OCI-LY1 (cell line): ENCODE results near the gene CD2.

Experiments
- H2AFZ ChIP-seq: fragments of 200-600 bp; sonication (generic), shearing (Covaris generic); 2 replicates; pipeline ENCODE4 v1.6.0; 2014; ENCODE audit warnings: antibody characterized with exemption, mild to moderate bottlenecking, low read length
- H3F3A ChIP-seq: fragments of 200-600 bp; sonication (generic), shearing (Covaris generic); 2 replicates; pipeline ENCODE4 v1.6.0; 2014; ENCODE audit warnings: mild to moderate bottlenecking, antibody characterized with exemption, low read length, moderate library complexity; ENCODE audit not compliant: insufficient read depth
- H3K27ac ChIP-seq: fragments of 200-600 bp; sonication (generic); 2 replicates; pipeline ENCODE4 v1.5.1; 2014; ENCODE audit warnings: low read length, mixed run types, mild to moderate bottlenecking, low read depth; ENCODE audit not compliant: poor library complexity, severe bottlenecking
- H3K27me3 ChIP-seq: fragments of 200-600 bp; sonication (generic); 2 replicates; pipeline ENCODE4 v1.6.0; 2014; ENCODE audit warnings: antibody characterized with exemption, mild to moderate bottlenecking, low read length, moderate library complexity; ENCODE audit not compliant: insufficient read depth
- H3K36me3 ChIP-seq: fragments of 200-600 bp; sonication (generic); 2 replicates; pipeline ENCODE4 v1.6.1; 2014; ENCODE audit warnings: mild to moderate bottlenecking, antibody characterized with exemption, low read length, moderate library complexity, mixed read lengths; ENCODE audit not compliant: insufficient read depth
- H3K4me1 ChIP-seq: fragments of 200-600 bp; sonication (generic); 2 replicates; pipeline ENCODE4 v1.5.1; 2014; ENCODE audit warnings: mild to moderate bottlenecking, low read length, moderate library complexity; ENCODE audit not compliant: insufficient read depth, severe bottlenecking
- H3K4me2 ChIP-seq: fragments of 200-600 bp; sonication (generic), shearing (Covaris generic); 2 replicates; pipeline ENCODE4 v1.6.1; 2014; ENCODE audit warnings: low read length
- H3K4me3 ChIP-seq: fragments of 200-600 bp; sonication (generic); 2 replicates; pipeline ENCODE4 v1.5.1; 2014; ENCODE audit warnings: low read length, low read depth, mild to moderate bottlenecking, mixed read lengths; ENCODE audit not compliant: poor library complexity, severe bottlenecking
- H3K79me2 ChIP-seq: fragments of 200-600 bp; shearing (Covaris generic); 2 replicates; pipeline ENCODE4 v1.6.1; 2016; ENCODE audit warnings: mixed run types, low read length, mixed read lengths; ENCODE audit not compliant: insufficient read depth
- H3K9ac ChIP-seq: fragments of 200-600 bp; sonication (generic), shearing (Covaris generic); 2 replicates; pipeline ENCODE4 v1.6.1; 2014; ENCODE audit warnings: mild to moderate bottlenecking, low read length, mixed read lengths
- H3K9me2 ChIP-seq: fragments of 200-600 bp; sonication (generic), shearing (Covaris generic); 2 replicates; pipeline ENCODE4 v1.6.1; 2014; ENCODE audit warnings: low read depth, mild to moderate bottlenecking, low read length, mixed read lengths
- H3K9me3 ChIP-seq: fragments of 200-600 bp; shearing (Covaris generic); 2 replicates; pipeline ENCODE4 v1.6.1; 2014; ENCODE audit warnings: low read length, mixed read lengths
- H4K20me1 ChIP-seq: fragments of 200-600 bp; sonication (generic), shearing (Covaris generic); 2 replicates; pipeline ENCODE4 v1.6.0; 2016; ENCODE audit warnings: mild to moderate bottlenecking, low read length; ENCODE audit not compliant: insufficient read depth
- EZH2 ChIP-seq: fragments of 200-600 bp; sonication (generic), shearing (Covaris generic); IDR thresholded peaks from 2 replicates; pipeline ENCODE4 v1.8.0; 2017; ENCODE audit warnings: borderline replicate concordance, mixed run types, mild to moderate bottlenecking, antibody characterized with exemption, low read length, moderate library complexity, mixed read lengths
- TF ChIP-seq, protein P1 (sequence below): fragments of 200-600 bp; sonication (generic), shearing (Covaris generic); IDR thresholded peaks from 2 replicates; pipeline ENCODE4 v1.5.1; 2017; ENCODE audit warnings: mild to moderate bottlenecking, antibody characterized with exemption, low read length, moderate library complexity, mixed read lengths

Gene CD2

DNA sequence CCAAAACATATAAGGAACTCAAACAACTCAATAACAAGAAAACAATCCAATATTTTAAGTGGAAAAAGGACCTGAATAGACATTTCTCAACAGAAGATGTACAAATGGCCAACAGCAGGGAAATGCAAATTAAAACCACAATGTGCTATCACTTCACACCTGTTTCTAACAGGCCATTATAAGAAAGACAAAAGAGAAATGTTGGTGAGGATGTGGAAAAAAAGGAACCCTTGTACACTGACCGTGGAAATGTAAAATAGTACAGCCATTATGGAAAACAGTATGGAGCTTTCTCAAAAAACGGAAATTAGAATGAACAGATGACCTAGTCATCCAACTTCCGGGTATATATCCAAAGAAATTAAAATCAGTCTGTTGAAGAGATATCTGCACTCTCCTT is 37.8 kb upstream of the CD2 start:
- TF ChIP-seq EZH2: no peak
- TF ChIP-seq, protein P1, sequence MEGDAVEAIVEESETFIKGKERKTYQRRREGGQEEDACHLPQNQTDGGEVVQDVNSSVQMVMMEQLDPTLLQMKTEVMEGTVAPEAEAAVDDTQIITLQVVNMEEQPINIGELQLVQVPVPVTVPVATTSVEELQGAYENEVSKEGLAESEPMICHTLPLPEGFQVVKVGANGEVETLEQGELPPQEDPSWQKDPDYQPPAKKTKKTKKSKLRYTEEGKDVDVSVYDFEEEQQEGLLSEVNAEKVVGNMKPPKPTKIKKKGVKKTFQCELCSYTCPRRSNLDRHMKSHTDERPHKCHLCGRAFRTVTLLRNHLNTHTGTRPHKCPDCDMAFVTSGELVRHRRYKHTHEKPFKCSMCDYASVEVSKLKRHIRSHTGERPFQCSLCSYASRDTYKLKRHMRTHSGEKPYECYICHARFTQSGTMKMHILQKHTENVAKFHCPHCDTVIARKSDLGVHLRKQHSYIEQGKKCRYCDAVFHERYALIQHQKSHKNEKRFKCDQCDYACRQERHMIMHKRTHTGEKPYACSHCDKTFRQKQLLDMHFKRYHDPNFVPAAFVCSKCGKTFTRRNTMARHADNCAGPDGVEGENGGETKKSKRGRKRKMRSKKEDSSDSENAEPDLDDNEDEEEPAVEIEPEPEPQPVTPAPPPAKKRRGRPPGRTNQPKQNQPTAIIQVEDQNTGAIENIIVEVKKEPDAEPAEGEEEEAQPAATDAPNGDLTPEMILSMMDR: no peak
- no peak overlapping the region for H3K4me3 ChIP-seq

DNA sequence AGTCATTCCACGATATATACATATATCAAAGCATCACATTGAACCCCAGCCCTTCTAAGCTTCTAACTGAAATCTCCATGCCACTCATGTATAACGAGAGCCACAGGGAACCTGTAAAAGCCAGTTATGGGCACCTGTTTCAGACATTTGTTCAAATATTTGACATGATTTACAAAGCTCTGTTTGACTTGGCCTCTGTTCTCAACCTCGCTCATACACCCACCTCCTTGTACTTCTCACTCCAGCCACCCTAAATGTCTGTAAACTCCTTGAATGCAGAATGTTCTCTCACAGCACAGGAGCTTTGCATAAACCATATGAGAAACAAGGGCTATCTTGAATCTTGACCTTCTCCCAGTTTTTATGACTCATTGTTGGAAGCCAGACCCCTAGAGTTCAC is 36.9 kb upstream of the CD2 start:
- peaks cover 24% of the 10 kb centered on the region for H3K4me1 ChIP-seq
- no peaks in the 10 kb centered on the region for H4K20me1 ChIP-seq

More for the DNA sequence above, 37.8 kb upstream of the CD2 start:
- Histone ChIP-seq H3K9me3 (no peaks in the 10 kb centered on the region), H3K9ac (no peak overlapping the region), H3F3A (no peaks in the 10 kb centered on the region), H2AFZ (no peak overlapping the region), H3K4me2 (no peak overlapping the region), H3K79me2 (no peaks in the 10 kb centered on the region), H3K4me1 (peaks cover 27% of the 10 kb centered on the region), H4K20me1 (no peaks in the 10 kb centered on the region), H3K27ac (no peak overlapping the region), H3K9me2 (no peaks in the 10 kb centered on the region), H3K27me3 (no peaks in the 10 kb centered on the region), H3K36me3 (no peaks in the 10 kb centered on the region)

DNA sequence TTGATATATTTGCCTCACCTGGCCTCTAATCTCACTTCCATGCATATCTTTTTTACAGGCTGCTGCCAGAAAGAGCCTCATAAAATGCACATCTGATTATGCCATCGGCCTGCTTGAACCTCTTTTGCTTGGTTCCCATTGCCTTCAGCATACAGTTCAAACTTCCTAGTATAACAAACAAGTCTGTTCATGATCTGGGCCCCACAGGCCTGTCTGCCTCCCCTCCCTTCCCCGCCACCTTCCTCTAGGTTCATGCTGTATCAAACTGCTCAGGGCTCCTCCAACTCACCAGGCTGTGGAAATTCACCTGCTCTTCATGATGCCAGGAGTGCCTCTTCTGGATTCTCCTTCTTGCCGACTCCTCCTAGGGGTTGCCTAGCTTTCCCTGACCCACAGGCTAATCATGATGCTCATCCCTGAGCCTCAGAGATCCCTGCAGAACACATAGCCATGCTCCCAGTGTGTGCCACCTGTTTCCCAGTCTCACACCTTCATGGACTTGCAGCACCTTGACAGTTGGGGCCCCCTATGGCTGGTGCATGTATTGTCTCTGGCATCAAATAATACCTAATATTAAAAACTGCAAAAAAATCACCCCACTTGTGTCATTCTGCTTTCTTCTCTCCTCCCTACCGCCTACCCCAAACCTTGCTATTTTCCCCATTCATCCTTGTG is 33.7 kb upstream of the CD2 start:
- TF ChIP-seq, protein P1: no peak
- TF ChIP-seq EZH2: no peak
- Histone ChIP-seq H3K4me1 (peaks cover 12% of the 10 kb centered on the region), H3K79me2 (no peaks in the 10 kb centered on the region), H3K36me3 (no peaks in the 10 kb centered on the region), H3K27me3 (no peaks in the 10 kb centered on the region; the same call in 1 of the 2 replicates), H3K4me3 (no peak overlapping the region), H3K9ac (no peak overlapping the region), H3K27ac (no peak overlapping the region), H3K9me2 (no peaks in the 10 kb centered on the region), H3K4me2 (no peak overlapping the region), H3K9me3 (no peaks in the 10 kb centered on the region), H4K20me1 (no peaks in the 10 kb centered on the region), H2AFZ (no peak overlapping the region), H3F3A (no peaks in the 10 kb centered on the region)

More for the DNA sequence above, 36.9 kb upstream of the CD2 start:
- Histone ChIP-seq H3K27ac (no peak overlapping the region), H3K9ac (no peak overlapping the region), H3F3A (no peaks in the 10 kb centered on the region), H2AFZ (no peak overlapping the region), H3K36me3 (no peaks in the 10 kb centered on the region), H3K9me2 (no peaks in the 10 kb centered on the region), H3K9me3 (no peaks in the 10 kb centered on the region), H3K27me3 (no peaks in the 10 kb centered on the region; the same call in 1 of the 2 replicates), H3K4me3 (no peak overlapping the region), H3K4me2 (no peak overlapping the region), H3K79me2 (no peaks in the 10 kb centered on the region)
- no peak for TF ChIP-seq EZH2
- TF ChIP-seq, protein P1: no peak
